Spleen (tissue), 11 donors: ENCODE results near the gene TCEANC2. TPM values are rescaled to one million over a fixed set of nuclear protein-coding genes. Genes with fewer than 3 reads are reported as not detected.
A peak's percentile ranks its signal among the peaks of the same experiment; 100 is the strongest.

Source experiments
- DNase-seq: peaks from one replicate; pipeline ENCODE4 v3.0.0-alpha.2; 2020
- H3K27ac ChIP-seq, 8 donors: fragments of 200-600 bp; sonication (generic) in 7 of 8; 1 replicate in 4 of 8; 2 replicates in 4 of 8; pipeline versions ENCODE4 v1.5.0 to v1.8.0; 2016 to 2021; ENCODE audit warnings: inconsistent platforms in 4 of 8, mild to moderate bottlenecking in 4 of 8, moderate library complexity in 1 of 8
- H3K27me3 ChIP-seq, 7 donors: fragments of 200-600 bp; sonication (generic) in 6 of 7; replicated peaks in 1 of 7; 1 replicate in 4 of 7; 2 replicates in 3 of 7; pipeline versions ENCODE4 v1.5.0 to v1.8.0; 2016 to 2021; ENCODE audit warnings: inconsistent platforms in 3 of 7, mild to moderate bottlenecking in 1 of 7
- H3K36me3 ChIP-seq, 6 donors: fragments of 200-600 bp; sonication (generic) in 5 of 6; 1 replicate in 4 of 6; 2 replicates in 2 of 6; pipeline versions ENCODE4 v1.5.0 to v1.8.0; 2016 to 2021; ENCODE audit warnings: inconsistent platforms in 2 of 6
- H3K4me1 ChIP-seq, 6 donors: fragments of 200-600 bp; sonication (generic) in 5 of 6; 1 replicate in 3 of 6; 2 replicates in 3 of 6; pipeline versions ENCODE4 v1.5.0 to v1.8.0; 2016 to 2021; ENCODE audit warnings: inconsistent platforms in 3 of 6
- H3K4me3 ChIP-seq, 8 donors: fragments of 200-600 bp; sonication (generic) in 7 of 8; 1 replicate in 4 of 8; 2 replicates in 4 of 8; pipeline versions ENCODE4 v1.5.0 to v1.8.0; 2016 to 2021; ENCODE audit warnings: inconsistent platforms in 4 of 8, mild to moderate bottlenecking in 4 of 8, moderate library complexity in 2 of 8
- H3K9me3 ChIP-seq, 8 donors: fragments of 200-600 bp; sonication (generic) in 7 of 8; 1 replicate in 4 of 8; 2 replicates in 4 of 8; pipeline versions ENCODE4 v1.5.0 to v1.8.0; 2016 to 2021; ENCODE audit warnings: inconsistent platforms in 4 of 8
- POLR2A ChIP-seq, 3 donors: fragments of 450-650 bp; IDR thresholded peaks; one replicate each; pipeline ENCODE4 v1.5.1; 2017; ENCODE audit warnings: antibody characterized with exemption in 3 of 3, mild to moderate bottlenecking in 1 of 3
- POLR2AphosphoS5 ChIP-seq, 3 donors: sonication (generic); formaldehyde crosslinking; IDR thresholded peaks; one replicate each; pipeline ENCODE4 v1.5.1; 2017; ENCODE audit warnings: antibody characterized with exemption in 3 of 3
- WGBS, 5 donors: extraction: QIAGEN DNeasy Blood & Tissue Kit in 3 of 5; methylation state at CpG; one replicate each; pipeline versions ENCODE4 v1.1.5 to v1.1.7; 2013 to 2018; 5-methylcytosine and 5-hydroxymethylcytosine counted together
- intact Hi-C: fragments of 100-400 bp; cut with DNase I; formaldehyde crosslinking; loops from one replicate; pipeline ENCODE4 v1.15.0; 2023; ENCODE audit warnings: low total_unique reads
- polyA plus RNA-seq, 3 donors: library from polyadenylated mRNA; stranded (reverse); fragments of 200-250 nt; gene quantifications; one replicate each; pipeline ENCODE4 v1.2.1, GENCODE V29; 2013
- total RNA-seq, 7 donors: library from RNA; depleted of rRNA in 3 of 7; stranded (reverse); fragments of >200 nt in 3 of 7; fragmentation: NEBNext Ultra II Directional in 4 of 7; extraction: Animal tissue kit (Norgen Biotek cat#: 25700) in 4 of 7; gene quantifications; one replicate each; pipeline versions ENCODE4 v1.1.0 to v1.2.1, GENCODE V29; 2016 to 2021
- TF ChIP-seq, protein P1 (sequence below), 11 experiments: fragments of 200-600 bp in 7 of 11; fragments of 450-650 bp in 4 of 11; sonication (generic) in 4 of 11; IDR thresholded peaks in 8 of 11; conservative IDR thresholded peaks in 3 of 11; 1 replicate in 7 of 11; 2 replicates in 4 of 11; pipeline versions ENCODE4 v1.4.0 to v1.8.0; 2016 to 2021; ENCODE audit warnings: antibody characterized with exemption in 11 of 11, inconsistent platforms in 4 of 11, mild to moderate bottlenecking in 1 of 11
- donor health status: healthy with polysubstance abuse.
- donor health status: DM: no; HTN: no; CAD: no; lungs with moderate emphysema.
- donor health status: DM: no; HTN: no; CAD: no.
- donor health status: Bipolar disorder and iron deficiency.
- donor health status: healthy.
- donor health status: DM: no; HTN: no; CAD: no.
- donor health status: DM: yes; HTN: yes; CAD: no.

Gene TCEANC2
- total and polyA plus RNA-seq, 10 donors = 1.9 to 12.7 (median 6.4) TPM

DNA sequence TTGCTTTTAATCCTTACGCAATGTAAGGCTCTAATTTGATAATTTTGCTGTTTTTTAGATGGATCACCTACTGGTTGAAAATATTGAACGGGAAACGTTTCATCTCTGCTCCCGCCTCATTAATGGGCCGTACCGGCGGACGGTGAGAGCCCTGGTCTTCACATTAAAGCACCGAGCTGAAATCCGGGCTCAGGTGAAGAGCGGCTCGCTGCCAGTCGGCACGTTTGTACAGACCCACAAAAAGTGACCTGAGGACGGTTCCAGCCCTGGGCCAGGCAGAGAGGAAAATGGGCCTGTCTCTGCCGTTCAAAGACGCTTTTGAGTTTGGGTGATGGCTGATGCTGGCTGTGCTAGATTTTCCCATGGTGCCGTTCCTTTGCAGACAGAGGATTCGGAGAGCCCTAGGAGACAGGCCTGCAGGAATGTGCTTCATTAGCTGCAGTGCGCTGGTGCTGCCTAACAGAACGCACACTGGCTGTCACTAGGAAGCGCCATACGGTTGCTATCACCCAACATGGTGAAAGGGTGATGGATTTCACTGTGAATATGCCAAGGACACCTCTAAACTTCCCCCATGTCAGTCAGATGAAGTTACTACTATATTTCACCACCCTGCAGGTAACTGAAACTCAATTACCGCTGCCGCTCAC, 42.9 kb downstream of the TCEANC2 start:
- WGBS, 5 donors = 44 to 68% (median 51%) methylated on average over 25 of the region's 25 CpGs
- H3K27ac ChIP-seq = peak overlapping the region in 7 of 8 donors; percentile 67 to 83 (median 79)
- DNase-seq = no peak
- no peaks in the 10 kb centered on the region for H3K27me3 ChIP-seq
- H3K4me1 ChIP-seq = peaks cover 5 to 50% (median 27%) of the 10 kb centered on the region in 6 donors
- H3K9me3 ChIP-seq = no peaks in the 10 kb centered on the region
- H3K4me3 ChIP-seq = peak overlapping the region in 3 of 8 donors; percentile 6 to 22 (median 11)
- TF ChIP-seq POLR2A (IDR thresholded peaks at IDR 0.05) (no peak), POLR2AphosphoS5 (IDR thresholded peaks at IDR 0.05) (no peak)
- TF ChIP-seq, protein P1, sequence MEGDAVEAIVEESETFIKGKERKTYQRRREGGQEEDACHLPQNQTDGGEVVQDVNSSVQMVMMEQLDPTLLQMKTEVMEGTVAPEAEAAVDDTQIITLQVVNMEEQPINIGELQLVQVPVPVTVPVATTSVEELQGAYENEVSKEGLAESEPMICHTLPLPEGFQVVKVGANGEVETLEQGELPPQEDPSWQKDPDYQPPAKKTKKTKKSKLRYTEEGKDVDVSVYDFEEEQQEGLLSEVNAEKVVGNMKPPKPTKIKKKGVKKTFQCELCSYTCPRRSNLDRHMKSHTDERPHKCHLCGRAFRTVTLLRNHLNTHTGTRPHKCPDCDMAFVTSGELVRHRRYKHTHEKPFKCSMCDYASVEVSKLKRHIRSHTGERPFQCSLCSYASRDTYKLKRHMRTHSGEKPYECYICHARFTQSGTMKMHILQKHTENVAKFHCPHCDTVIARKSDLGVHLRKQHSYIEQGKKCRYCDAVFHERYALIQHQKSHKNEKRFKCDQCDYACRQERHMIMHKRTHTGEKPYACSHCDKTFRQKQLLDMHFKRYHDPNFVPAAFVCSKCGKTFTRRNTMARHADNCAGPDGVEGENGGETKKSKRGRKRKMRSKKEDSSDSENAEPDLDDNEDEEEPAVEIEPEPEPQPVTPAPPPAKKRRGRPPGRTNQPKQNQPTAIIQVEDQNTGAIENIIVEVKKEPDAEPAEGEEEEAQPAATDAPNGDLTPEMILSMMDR (IDR thresholded peaks at IDR 0.05 in 8 of 11, conservative IDR thresholded peaks at IDR 0.05 in 3 of 11) = no peak
- intact Hi-C loops = no loop called here
- H3K36me3 ChIP-seq = peaks cover 0 to 50% (median 13%) of the 10 kb centered on the region in 6 donors

DNA sequence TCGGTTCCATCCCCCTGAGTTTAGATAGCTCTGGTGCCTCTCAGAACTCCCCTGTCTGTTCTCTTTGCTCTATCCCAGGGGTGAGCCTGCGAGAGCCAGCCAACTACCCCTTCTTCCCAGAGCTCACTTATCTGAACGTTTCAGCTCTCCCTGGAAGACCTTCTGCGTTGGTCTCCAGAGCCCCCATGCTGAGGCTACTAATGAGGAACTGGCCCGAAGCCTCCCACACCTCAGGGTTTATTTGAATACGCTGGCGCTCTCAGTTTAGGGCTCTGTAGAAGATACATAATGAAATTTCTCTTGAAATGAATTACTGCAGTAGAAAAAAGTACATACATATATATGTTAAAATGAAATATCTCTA, 43.5 kb downstream of the TCEANC2 start:
- peaks cover 0 to 55% (median 12%) of the 10 kb centered on the region in 6 donors for H3K36me3 ChIP-seq
- H3K4me3 ChIP-seq = peak overlapping the region in 2 of 8 donors; percentile 6 to 22
- WGBS, 5 donors = 49 to 63% (median 54%) methylated on average over 7 of the region's 7 CpGs
- H3K4me1 ChIP-seq = peaks cover 5 to 50% (median 27%) of the 10 kb centered on the region in 6 donors
- TF ChIP-seq POLR2AphosphoS5 (IDR thresholded peaks at IDR 0.05) = no peak
- TF ChIP-seq, protein P1 (IDR thresholded peaks at IDR 0.05 in 8 of 11, conservative IDR thresholded peaks at IDR 0.05 in 3 of 11) = no peak
- intact Hi-C loops = no loop called here
- no peaks in the 10 kb centered on the region for H3K9me3 ChIP-seq
- DNase-seq = no peak
- no peaks in the 10 kb centered on the region for H3K27me3 ChIP-seq
- H3K27ac ChIP-seq = peak overlapping the region in 7 of 8 donors; percentile 67 to 83 (median 79)

DNA sequence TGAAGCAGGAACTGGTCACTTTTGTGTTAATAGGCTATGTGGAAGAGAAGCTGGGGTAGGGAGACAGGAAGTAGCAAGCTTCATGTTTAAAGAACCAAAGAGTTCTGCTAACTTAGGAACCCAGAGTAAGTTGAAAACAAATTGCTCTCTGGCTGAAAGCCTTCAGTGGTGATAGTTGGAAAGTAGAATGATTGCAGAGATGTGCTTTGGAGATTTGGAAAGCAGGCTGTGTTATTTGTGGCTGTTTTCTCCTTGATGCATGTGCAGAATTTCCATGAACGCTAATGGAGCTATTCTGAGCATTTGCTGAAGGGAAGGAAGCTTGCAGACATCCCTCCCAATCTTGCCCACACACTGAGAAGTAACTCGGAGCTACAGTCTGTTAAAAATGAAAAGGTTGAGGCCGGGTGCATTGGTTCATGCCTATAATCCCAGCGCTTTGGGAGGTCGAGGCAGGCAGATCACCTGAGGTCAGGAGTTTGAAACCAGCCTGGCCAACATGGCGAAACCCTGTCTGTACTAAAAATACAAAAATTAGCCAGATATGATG, 45.7 kb downstream of the TCEANC2 start:
- TF ChIP-seq POLR2A (IDR thresholded peaks at IDR 0.05) (no peak), POLR2AphosphoS5 (IDR thresholded peaks at IDR 0.05) (no peak)
- TF ChIP-seq, protein P1 (IDR thresholded peaks at IDR 0.05 in 8 of 11, conservative IDR thresholded peaks at IDR 0.05 in 3 of 11) = no peak
- DNase-seq = no peak
- peaks cover 0 to 58% (median 12%) of the 10 kb centered on the region in 6 donors for H3K36me3 ChIP-seq
- peak overlapping the region in 3 of 8 donors; percentile 15 to 83 (median 27) for H3K27ac ChIP-seq
- peaks cover 5 to 50% (median 27%) of the 10 kb centered on the region in 6 donors for H3K4me1 ChIP-seq
- intact Hi-C loops = no loop called here
- WGBS, 5 donors = 55 to 60% (median 58%) methylated on average over 6 of the region's 6 CpGs
- H3K9me3 ChIP-seq = no peaks in the 10 kb centered on the region
- H3K27me3 ChIP-seq = no peaks in the 10 kb centered on the region
- H3K4me3 ChIP-seq = no peak overlapping the region

DNA sequence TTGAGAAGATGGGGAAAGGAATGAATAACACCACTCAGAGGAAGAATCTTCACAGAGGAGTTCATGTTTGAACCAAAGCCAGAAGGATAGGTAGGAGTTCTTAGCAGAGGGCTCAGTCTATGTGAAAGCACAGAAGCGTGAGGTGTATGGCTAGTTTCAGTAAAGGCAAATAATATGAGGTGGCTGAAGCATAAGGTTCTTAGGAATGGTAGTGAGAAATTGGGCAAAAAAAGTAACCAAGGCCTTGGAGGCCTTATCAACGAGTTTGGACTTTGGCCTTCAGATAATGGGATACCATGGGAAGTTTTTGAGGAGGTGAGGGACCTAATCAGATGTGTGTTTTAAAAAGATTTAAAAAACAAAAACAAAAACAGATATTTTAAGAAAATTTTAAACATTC, 47.1 kb downstream of the TCEANC2 start:
- H3K4me3 ChIP-seq = no peak overlapping the region
- no peaks in the 10 kb centered on the region for H3K9me3 ChIP-seq
- peaks cover 0 to 58% (median 12%) of the 10 kb centered on the region in 6 donors for H3K36me3 ChIP-seq
- no peak overlapping the region for H3K27ac ChIP-seq
- WGBS, 5 donors = 58 to 87% (median 69%) methylated on average over 2 of the region's 2 CpGs
- intact Hi-C loops = no loop called here
- peaks cover 3 to 42% (median 22%) of the 10 kb centered on the region in 6 donors for H3K4me1 ChIP-seq
- H3K27me3 ChIP-seq = no peaks in the 10 kb centered on the region
- DNase-seq = no peak
- TF ChIP-seq POLR2A (IDR thresholded peaks at IDR 0.05) (no peak), POLR2AphosphoS5 (IDR thresholded peaks at IDR 0.05) (no peak)
- TF ChIP-seq, protein P1 (IDR thresholded peaks at IDR 0.05 in 8 of 11, conservative IDR thresholded peaks at IDR 0.05 in 3 of 11) = no peak
